HEK293 (cell line): ENCODE measurements around the gene ZMYM1.

Source experiments
- GLI4 ChIP-seq: fragments of 450-650 bp; formaldehyde crosslinking; IDR thresholded peaks from 2 replicates; pipeline ENCODE4 v1.5.1; 2016; ENCODE audit warnings: missing biosample characterization, missing genetic modification characterization
- GLIS2 ChIP-seq: fragments of 450-650 bp; formaldehyde crosslinking; IDR thresholded peaks from 2 replicates; pipeline ENCODE4 v1.5.1; 2016; ENCODE audit warnings: missing biosample characterization, missing genetic modification characterization
- ZIC2 ChIP-seq: fragments of 450-650 bp; formaldehyde crosslinking; IDR thresholded peaks from 2 replicates; pipeline ENCODE4 v1.5.1; 2016; ENCODE audit warnings: missing biosample characterization, missing genetic modification characterization
- ZNF121 ChIP-seq: fragments of 450-650 bp; formaldehyde crosslinking; IDR thresholded peaks from 2 replicates; pipeline ENCODE4 v1.5.1; 2016; ENCODE audit warnings: missing biosample characterization, missing genetic modification characterization
- ZNF24 ChIP-seq: fragments of 450-650 bp; formaldehyde crosslinking; IDR thresholded peaks from 2 replicates; pipeline ENCODE4 v1.5.1; 2016; ENCODE audit warnings: missing biosample characterization, missing genetic modification characterization
- ZNF248 ChIP-seq: fragments of 450-650 bp; formaldehyde crosslinking; IDR thresholded peaks from 2 replicates; pipeline ENCODE4 v1.5.1; 2017; ENCODE audit warnings: missing biosample characterization, missing genetic modification characterization
- ZNF416 ChIP-seq: fragments of 450-650 bp; formaldehyde crosslinking; IDR thresholded peaks from 2 replicates; pipeline ENCODE4 v1.5.1; 2016; ENCODE audit warnings: missing biosample characterization, missing genetic modification characterization
- ZNF580 ChIP-seq: fragments of 450-650 bp; formaldehyde crosslinking; IDR thresholded peaks from 2 replicates; pipeline ENCODE4 v1.5.1; 2016; ENCODE audit warnings: missing biosample characterization, missing genetic modification characterization
- ZNF621 ChIP-seq: fragments of 450-650 bp; formaldehyde crosslinking; IDR thresholded peaks from 2 replicates; pipeline ENCODE4 v1.5.1; 2017; ENCODE audit warnings: missing biosample characterization, missing genetic modification characterization
- ZNF639 ChIP-seq: fragments of 450-650 bp; formaldehyde crosslinking; IDR thresholded peaks from 2 replicates; pipeline ENCODE4 v1.5.1; 2016; ENCODE audit warnings: missing biosample characterization, missing genetic modification characterization
- TF ChIP-seq, protein P1 (sequence below): fragments of 450-650 bp; formaldehyde crosslinking; IDR thresholded peaks from 2 replicates; pipeline ENCODE4 v1.5.1; 2016; ENCODE audit warnings: missing biosample characterization, missing genetic modification characterization
- TF ChIP-seq, protein P2 (sequence below): fragments of 450-650 bp; formaldehyde crosslinking; IDR thresholded peaks from 2 replicates; pipeline ENCODE4 v1.5.1; 2017; ENCODE audit warnings: missing biosample characterization, missing genetic modification characterization
- TF ChIP-seq, protein P3 (sequence below): fragments of 450-650 bp; formaldehyde crosslinking; IDR thresholded peaks from 2 replicates; pipeline ENCODE4 v1.5.1; 2017; ENCODE audit warnings: missing biosample characterization, missing genetic modification characterization

- TF ChIP-seq ZNF24 (tag by site-specific recombination) (no peak), ZNF580 (tag by site-specific recombination) (no peak), GLI4 (tag by site-specific recombination) (no peak), ZNF121 (tag by site-specific recombination) (no peak), ZNF639 (tag by site-specific recombination) (no peak), ZNF416 (tag by site-specific recombination) (no peak), ZIC2 (tag by site-specific recombination) (no peak), GLIS2 (tag by site-specific recombination) (no peak), ZNF248 (tag by site-specific recombination) (no peak), ZNF621 (no peak)
- TF ChIP-seq, protein P1, sequence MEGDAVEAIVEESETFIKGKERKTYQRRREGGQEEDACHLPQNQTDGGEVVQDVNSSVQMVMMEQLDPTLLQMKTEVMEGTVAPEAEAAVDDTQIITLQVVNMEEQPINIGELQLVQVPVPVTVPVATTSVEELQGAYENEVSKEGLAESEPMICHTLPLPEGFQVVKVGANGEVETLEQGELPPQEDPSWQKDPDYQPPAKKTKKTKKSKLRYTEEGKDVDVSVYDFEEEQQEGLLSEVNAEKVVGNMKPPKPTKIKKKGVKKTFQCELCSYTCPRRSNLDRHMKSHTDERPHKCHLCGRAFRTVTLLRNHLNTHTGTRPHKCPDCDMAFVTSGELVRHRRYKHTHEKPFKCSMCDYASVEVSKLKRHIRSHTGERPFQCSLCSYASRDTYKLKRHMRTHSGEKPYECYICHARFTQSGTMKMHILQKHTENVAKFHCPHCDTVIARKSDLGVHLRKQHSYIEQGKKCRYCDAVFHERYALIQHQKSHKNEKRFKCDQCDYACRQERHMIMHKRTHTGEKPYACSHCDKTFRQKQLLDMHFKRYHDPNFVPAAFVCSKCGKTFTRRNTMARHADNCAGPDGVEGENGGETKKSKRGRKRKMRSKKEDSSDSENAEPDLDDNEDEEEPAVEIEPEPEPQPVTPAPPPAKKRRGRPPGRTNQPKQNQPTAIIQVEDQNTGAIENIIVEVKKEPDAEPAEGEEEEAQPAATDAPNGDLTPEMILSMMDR (tag by site-specific recombination) = 0 out of 2 replicates have a peak, but pooled peaks have one; percentile 2
- TF ChIP-seq, protein P2, sequence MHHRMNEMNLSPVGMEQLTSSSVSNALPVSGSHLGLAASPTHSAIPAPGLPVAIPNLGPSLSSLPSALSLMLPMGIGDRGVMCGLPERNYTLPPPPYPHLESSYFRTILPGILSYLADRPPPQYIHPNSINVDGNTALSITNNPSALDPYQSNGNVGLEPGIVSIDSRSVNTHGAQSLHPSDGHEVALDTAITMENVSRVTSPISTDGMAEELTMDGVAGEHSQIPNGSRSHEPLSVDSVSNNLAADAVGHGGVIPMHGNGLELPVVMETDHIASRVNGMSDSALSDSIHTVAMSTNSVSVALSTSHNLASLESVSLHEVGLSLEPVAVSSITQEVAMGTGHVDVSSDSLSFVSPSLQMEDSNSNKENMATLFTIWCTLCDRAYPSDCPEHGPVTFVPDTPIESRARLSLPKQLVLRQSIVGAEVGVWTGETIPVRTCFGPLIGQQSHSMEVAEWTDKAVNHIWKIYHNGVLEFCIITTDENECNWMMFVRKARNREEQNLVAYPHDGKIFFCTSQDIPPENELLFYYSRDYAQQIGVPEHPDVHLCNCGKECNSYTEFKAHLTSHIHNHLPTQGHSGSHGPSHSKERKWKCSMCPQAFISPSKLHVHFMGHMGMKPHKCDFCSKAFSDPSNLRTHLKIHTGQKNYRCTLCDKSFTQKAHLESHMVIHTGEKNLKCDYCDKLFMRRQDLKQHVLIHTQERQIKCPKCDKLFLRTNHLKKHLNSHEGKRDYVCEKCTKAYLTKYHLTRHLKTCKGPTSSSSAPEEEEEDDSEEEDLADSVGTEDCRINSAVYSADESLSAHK = no peak
- TF ChIP-seq, protein P3, sequence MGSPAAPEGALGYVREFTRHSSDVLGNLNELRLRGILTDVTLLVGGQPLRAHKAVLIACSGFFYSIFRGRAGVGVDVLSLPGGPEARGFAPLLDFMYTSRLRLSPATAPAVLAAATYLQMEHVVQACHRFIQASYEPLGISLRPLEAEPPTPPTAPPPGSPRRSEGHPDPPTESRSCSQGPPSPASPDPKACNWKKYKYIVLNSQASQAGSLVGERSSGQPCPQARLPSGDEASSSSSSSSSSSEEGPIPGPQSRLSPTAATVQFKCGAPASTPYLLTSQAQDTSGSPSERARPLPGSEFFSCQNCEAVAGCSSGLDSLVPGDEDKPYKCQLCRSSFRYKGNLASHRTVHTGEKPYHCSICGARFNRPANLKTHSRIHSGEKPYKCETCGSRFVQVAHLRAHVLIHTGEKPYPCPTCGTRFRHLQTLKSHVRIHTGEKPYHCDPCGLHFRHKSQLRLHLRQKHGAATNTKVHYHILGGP (tag by site-specific recombination) = no peak
These were observed 46.8 kb upstream of the ZMYM1 start for GRCh38 chr1:35032384-35032739.
